Cardiac fibroblast (primary cell): ENCODE results near the gene ZNF664.

ENCODE experiments used
- DNase-seq, 2 donors: peaks; one replicate each; pipeline versions ENCODE4 v3.0.0 to v3.0.0-alpha.2; 2010; ENCODE audit warnings: low read depth in 2 of 2
- H3K4me3 ChIP-seq, 2 donors: replicated peaks in 1 of 2; 1 replicate in 1 of 2; 2 replicates in 1 of 2; pipeline ENCODE4 v1.5.1; 2011; ENCODE audit warnings: low read depth in 2 of 2, low read length in 2 of 2, mild to moderate bottlenecking in 2 of 2, moderate library complexity in 1 of 2
- CTCF ChIP-seq: IDR thresholded peaks from one replicate; pipeline ENCODE4 v1.5.1; 2011; ENCODE audit warnings: low read depth, mild to moderate bottlenecking, low read length, inconsistent platforms

The ZNF664 gene

GRCh38 chr12:124044809-124045321 is 71.8 kb downstream of the ZNF664 start:
- no peak for DNase-seq
- TF ChIP-seq CTCF, result no peak
- H3K4me3 ChIP-seq, result no peak overlapping the region

DNA sequence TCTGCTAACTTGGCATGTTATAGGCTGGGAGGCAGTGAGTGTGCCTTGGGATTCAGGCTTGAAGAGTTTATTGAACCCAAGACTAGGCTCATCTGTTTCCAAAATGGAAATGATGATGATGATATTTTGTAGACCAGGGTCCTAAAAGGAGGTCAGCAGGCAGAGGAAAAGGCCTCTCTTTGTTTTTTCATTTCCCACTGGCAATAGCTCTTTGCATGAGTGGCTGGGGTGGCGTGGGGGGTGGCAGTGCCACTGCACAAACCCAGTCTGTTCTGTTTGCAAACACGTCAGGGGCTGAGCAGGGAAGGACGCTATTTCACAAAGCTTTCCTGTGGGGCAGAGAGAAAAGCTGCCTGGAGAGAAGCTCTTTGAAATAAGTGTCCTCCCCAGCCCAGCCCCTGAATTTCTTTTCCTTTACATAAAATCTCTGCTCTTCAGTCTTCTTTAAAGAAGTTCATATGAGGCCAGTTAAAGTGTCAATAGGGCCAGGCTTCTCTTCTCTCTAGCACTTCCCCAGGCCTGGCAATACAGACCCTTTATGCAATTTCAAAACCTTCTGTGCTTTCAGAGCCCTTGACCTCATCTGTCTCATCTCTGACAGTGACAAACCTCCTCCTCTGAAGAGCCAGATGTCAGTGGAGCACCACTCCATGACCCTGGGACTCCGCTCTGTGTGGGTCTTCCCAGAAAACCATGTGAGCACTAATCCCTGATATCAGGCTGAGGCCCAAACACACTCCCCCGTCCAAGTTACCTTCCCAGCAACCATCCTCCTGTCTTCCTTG is 72.8 kb downstream of the ZNF664 start:
- no peak for DNase-seq
- TF ChIP-seq CTCF, result no peak
- H3K4me3 ChIP-seq, result no peak overlapping the region

GRCh38 chr12:124046456-124046740 is 73.4 kb downstream of the ZNF664 start:
- DNase-seq, result peak in 1 of 2 donors; percentile 53
- no peak overlapping the region for H3K4me3 ChIP-seq
- no peak for TF ChIP-seq CTCF

- no peak for DNase-seq
- H3K4me3 ChIP-seq, result no peak overlapping the region
- TF ChIP-seq CTCF, result no peak
Observed at GRCh38 chr12:124047045-124047566, 74.1 kb downstream of the ZNF664 start.

GRCh38 chr12:124049451-124050094 is 76.6 kb downstream of the ZNF664 start:
- no peak for TF ChIP-seq CTCF
- no peak for DNase-seq

GRCh38 chr12:124053851-124054250 is 80.8 kb downstream of the ZNF664 start:
- peak; percentile 73 to 88 for DNase-seq
- peak; percentile 59 for TF ChIP-seq CTCF
- H3K4me3 ChIP-seq, result no peak overlapping the region

More at GRCh38 chr12:124049451-124050094, 76.6 kb downstream of the ZNF664 start:
- H3K4me3 ChIP-seq, result no peak overlapping the region
